Ascending aorta (tissue), 2 donors: Measurements from ENCODE around the gene MPRIP. TPM values are rescaled to one million over a fixed set of nuclear protein-coding genes. Genes with fewer than 3 reads are reported as not detected.
A peak's percentile ranks its signal among the peaks of the same experiment; 100 is the strongest.

ENCODE experiments used
- DNase-seq, 2 donors: peaks; one replicate each; pipeline ENCODE4 v3.0.0-alpha.2; 2019; ENCODE audit warnings: low spot score in 2 of 2
- H3K27ac ChIP-seq, 2 donors: fragments of 200-600 bp; sonication (generic); one replicate each; pipeline ENCODE4 v1.5.1; 2016 to 2017; ENCODE audit warnings: mild to moderate bottlenecking in 1 of 2
- H3K27me3 ChIP-seq: fragments of 200-600 bp; sonication (generic); one replicate; pipeline ENCODE4 v1.5.1; 2017
- H3K36me3 ChIP-seq, 2 donors: fragments of 200-600 bp; sonication (generic); one replicate each; pipeline ENCODE4 v1.5.1; 2016
- H3K4me1 ChIP-seq, 2 donors: fragments of 200-600 bp; sonication (generic); one replicate each; pipeline ENCODE4 v1.5.1; 2016 to 2017; ENCODE audit warnings: mild to moderate bottlenecking in 1 of 2
- H3K4me3 ChIP-seq, 2 donors: fragments of 200-600 bp; sonication (generic); one replicate each; pipeline ENCODE4 v1.5.1; 2016 to 2017; ENCODE audit warnings: mild to moderate bottlenecking in 1 of 2
- H3K9me3 ChIP-seq, 2 donors: fragments of 200-600 bp; sonication (generic); one replicate each; pipeline ENCODE4 v1.5.1; 2016
- CTCF ChIP-seq, 3 experiments: fragments of 200-600 bp in 2 of 3; fragments of 450-650 bp in 1 of 3; sonication (generic) in 2 of 3; IDR thresholded peaks; one replicate each; pipeline ENCODE4 v1.5.1; 2016 to 2019; ENCODE audit warnings: antibody characterized with exemption in 3 of 3, mild to moderate bottlenecking in 1 of 3, moderate library complexity in 1 of 3
- intact Hi-C: fragments of 100-400 bp; cut with DNase I; formaldehyde crosslinking; loops from one replicate; pipeline ENCODE4 v1.15.1; 2023
- total RNA-seq: library from RNA; depleted of rRNA; stranded (reverse); fragments of >200 nt; gene quantifications from one replicate; pipeline ENCODE4 v1.1.0, GENCODE V29; 2016

MPRIP gene
- total RNA-seq, 1 donor from 2014 or later = 246 TPM

- peaks cover 10 to 27% of the 10 kb centered on the region in 2 donors for H3K4me1 ChIP-seq
- intact Hi-C loops = no loop called here
These were observed 82.1 kb downstream of the MPRIP start for GRCh38 chr17:17124341-17124740.

GRCh38 chr17:17125136-17126084, 83.2 kb downstream of the MPRIP start:
- H3K27me3 ChIP-seq = no peaks in the 10 kb centered on the region
- no peak for TF ChIP-seq CTCF (IDR thresholded peaks at IDR 0.05)
- H3K9me3 ChIP-seq = no peaks in the 10 kb centered on the region
- no peak overlapping the region for H3K4me3 ChIP-seq
- peaks cover 7 to 35% of the 10 kb centered on the region in 2 donors for H3K36me3 ChIP-seq
- intact Hi-C loops = no loop called here
- H3K27ac ChIP-seq = peak overlapping the region; percentile 60 to 65
- H3K4me1 ChIP-seq = peaks cover 9 to 21% of the 10 kb centered on the region in 2 donors
- no peak for DNase-seq

More at GRCh38 chr17:17124341-17124740, 82.1 kb downstream of the MPRIP start:
- Histone ChIP-seq H3K36me3 (peaks cover under 1 to 24% of the 10 kb centered on the region in 2 donors), H3K27ac (no peak overlapping the region), H3K9me3 (no peaks in the 10 kb centered on the region), H3K27me3 (no peaks in the 10 kb centered on the region), H3K4me3 (no peak overlapping the region)
- DNase-seq = no peak
- TF ChIP-seq CTCF (IDR thresholded peaks at IDR 0.05) = no peak

GRCh38 chr17:17126131-17127110, 84.2 kb downstream of the MPRIP start:
- Histone ChIP-seq H3K27me3 (no peaks in the 10 kb centered on the region), H3K4me1 (peaks cover 9 to 19% of the 10 kb centered on the region in 2 donors), H3K4me3 (peak overlapping the region in 1 of 2 donors; percentile 14), H3K36me3 (peaks cover 13 to 45% of the 10 kb centered on the region in 2 donors), H3K9me3 (no peaks in the 10 kb centered on the region), H3K27ac (peak overlapping the region; percentile 60 to 65)
- TF ChIP-seq CTCF (IDR thresholded peaks at IDR 0.05) = no peak
- no peak for DNase-seq
- intact Hi-C loops = no loop called here

GRCh38 chr17:17127156-17127555, 84.9 kb downstream of the MPRIP start:
- no peak for DNase-seq
- Histone ChIP-seq H3K4me1 (peaks cover 9 to 19% of the 10 kb centered on the region in 2 donors), H3K4me3 (no peak overlapping the region), H3K27me3 (no peaks in the 10 kb centered on the region), H3K36me3 (peaks cover 19 to 52% of the 10 kb centered on the region in 2 donors), H3K9me3 (no peaks in the 10 kb centered on the region), H3K27ac (peak overlapping the region; percentile 60 to 65)
- TF ChIP-seq CTCF (IDR thresholded peaks at IDR 0.05) = no peak
- intact Hi-C loops = no loop called here

GRCh38 chr17:17127730-17128291, 85.6 kb downstream of the MPRIP start:
- H3K27me3 ChIP-seq = no peaks in the 10 kb centered on the region
- DNase-seq = no peak
- TF ChIP-seq CTCF (IDR thresholded peaks at IDR 0.05) = no peak
- no peaks in the 10 kb centered on the region for H3K9me3 ChIP-seq
- H3K4me3 ChIP-seq = no peak overlapping the region
- intact Hi-C loops = no loop called here
- H3K27ac ChIP-seq = peak overlapping the region in 1 of 2 donors; percentile 60
- H3K4me1 ChIP-seq = peaks cover 9 to 19% of the 10 kb centered on the region in 2 donors
- H3K36me3 ChIP-seq = peaks cover 26 to 59% of the 10 kb centered on the region in 2 donors
